Measurements from ENCODE around the gene ULK1.

The ULK1 gene

DNA sequence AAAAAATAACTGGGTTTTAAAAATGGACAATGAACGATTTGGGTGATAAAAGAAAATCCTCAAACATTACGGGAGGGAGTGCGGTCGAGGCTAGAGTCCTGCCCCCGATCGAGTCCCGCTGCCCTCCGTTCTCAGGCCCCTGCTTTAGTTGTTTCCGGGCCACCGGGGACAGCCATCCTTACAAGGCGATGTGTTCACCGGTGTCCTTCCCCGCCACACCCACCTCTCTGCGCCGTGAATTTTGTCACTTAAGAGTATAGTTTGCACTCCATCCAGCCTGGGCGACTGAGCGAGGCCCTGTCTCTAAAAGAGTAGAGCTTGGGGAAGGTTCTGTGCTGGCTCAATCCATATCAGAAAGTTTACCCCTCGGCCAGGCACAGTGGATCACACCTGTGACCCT, 2.9 kb downstream of the ULK1 start:
- H3K36me3 ChIP-seq (ENCODE audit: control insufficient read depth, low read length): no peaks in the 10 kb centered on the region
- peaks cover 12% of the 10 kb centered on the region for H3K4me1 ChIP-seq (ENCODE audit: control insufficient read depth, low read length)
- H3K27me3 ChIP-seq (ENCODE audit: control insufficient read depth, low read length): peaks cover 22% of the 10 kb centered on the region
- H3K4me2 ChIP-seq (ENCODE audit: low read length): no peak overlapping the region
- H3K79me2 ChIP-seq (ENCODE audit: control insufficient read depth, low read length): no peaks in the 10 kb centered on the region
- H3K27ac ChIP-seq (ENCODE audit: low read depth, low read length): no peak overlapping the region
- TF ChIP-seq EZH2phosphoT487 (IDR thresholded peaks at IDR 0.05; ENCODE audit: borderline replicate concordance, low read length): no peak
- H3K9me2 ChIP-seq (replicated peaks; ENCODE audit: control insufficient read depth, low read length): no peaks in the 10 kb centered on the region
- peaks cover 8% of the 10 kb centered on the region for H4K20me1 ChIP-seq (ENCODE audit: control insufficient read depth, insufficient read depth, low read depth, low read length)
- no peak overlapping the region for H3K4me3 ChIP-seq (ENCODE audit: low read length)
- no peaks in the 10 kb centered on the region for H3K9me3 ChIP-seq (ENCODE audit: control insufficient read depth, insufficient read depth, low read length)
- H3F3A ChIP-seq (ENCODE audit: control insufficient read depth, insufficient read depth): no peaks in the 10 kb centered on the region

DNA sequence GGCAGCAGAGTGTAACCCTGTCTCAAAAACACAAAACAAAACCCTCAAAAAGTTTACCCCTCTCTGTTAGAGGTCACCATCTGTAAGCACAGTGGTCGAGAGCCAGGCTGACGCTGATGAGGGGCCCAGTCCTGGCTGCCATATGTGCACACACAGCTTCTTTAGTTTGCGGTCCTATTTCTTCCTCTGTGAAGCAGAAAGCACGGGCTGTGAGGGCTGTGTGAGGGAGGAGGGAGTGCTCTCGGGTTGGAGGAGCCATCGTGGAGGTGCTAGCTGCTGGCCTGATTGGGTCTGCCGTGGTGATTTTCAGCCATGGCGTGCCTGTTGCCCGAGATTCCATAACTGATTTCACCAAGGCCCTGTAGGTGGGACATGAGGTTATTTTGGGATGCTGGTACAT, 3.5 kb downstream of the ULK1 start:
- Histone ChIP-seq H4K20me1 (ENCODE audit: control insufficient read depth, insufficient read depth, low read depth, low read length) (peaks cover 8% of the 10 kb centered on the region), H3K4me3 (ENCODE audit: low read length) (no peak overlapping the region), H3K79me2 (ENCODE audit: control insufficient read depth, low read length) (no peaks in the 10 kb centered on the region), H3K9me2 (replicated peaks; ENCODE audit: control insufficient read depth, low read length) (no peaks in the 10 kb centered on the region), H3K27me3 (ENCODE audit: control insufficient read depth, low read length) (peaks cover 22% of the 10 kb centered on the region), H3K27ac (ENCODE audit: low read depth, low read length) (no peak overlapping the region), H3K36me3 (ENCODE audit: control insufficient read depth, low read length) (no peaks in the 10 kb centered on the region), H3F3A (ENCODE audit: control insufficient read depth, insufficient read depth) (no peaks in the 10 kb centered on the region), H3K4me2 (ENCODE audit: low read length) (no peak overlapping the region), H3K9me3 (ENCODE audit: control insufficient read depth, insufficient read depth, low read length) (no peaks in the 10 kb centered on the region), H3K4me1 (ENCODE audit: control insufficient read depth, low read length) (peaks cover 12% of the 10 kb centered on the region)
- TF ChIP-seq EZH2phosphoT487 (IDR thresholded peaks at IDR 0.05; ENCODE audit: borderline replicate concordance, low read length): no peak
- TF ChIP-seq, protein P1, sequence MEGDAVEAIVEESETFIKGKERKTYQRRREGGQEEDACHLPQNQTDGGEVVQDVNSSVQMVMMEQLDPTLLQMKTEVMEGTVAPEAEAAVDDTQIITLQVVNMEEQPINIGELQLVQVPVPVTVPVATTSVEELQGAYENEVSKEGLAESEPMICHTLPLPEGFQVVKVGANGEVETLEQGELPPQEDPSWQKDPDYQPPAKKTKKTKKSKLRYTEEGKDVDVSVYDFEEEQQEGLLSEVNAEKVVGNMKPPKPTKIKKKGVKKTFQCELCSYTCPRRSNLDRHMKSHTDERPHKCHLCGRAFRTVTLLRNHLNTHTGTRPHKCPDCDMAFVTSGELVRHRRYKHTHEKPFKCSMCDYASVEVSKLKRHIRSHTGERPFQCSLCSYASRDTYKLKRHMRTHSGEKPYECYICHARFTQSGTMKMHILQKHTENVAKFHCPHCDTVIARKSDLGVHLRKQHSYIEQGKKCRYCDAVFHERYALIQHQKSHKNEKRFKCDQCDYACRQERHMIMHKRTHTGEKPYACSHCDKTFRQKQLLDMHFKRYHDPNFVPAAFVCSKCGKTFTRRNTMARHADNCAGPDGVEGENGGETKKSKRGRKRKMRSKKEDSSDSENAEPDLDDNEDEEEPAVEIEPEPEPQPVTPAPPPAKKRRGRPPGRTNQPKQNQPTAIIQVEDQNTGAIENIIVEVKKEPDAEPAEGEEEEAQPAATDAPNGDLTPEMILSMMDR (IDR thresholded peaks at IDR 0.05; ENCODE audit: low read depth, low read length, poor library complexity, severe bottlenecking): no peak

DNA sequence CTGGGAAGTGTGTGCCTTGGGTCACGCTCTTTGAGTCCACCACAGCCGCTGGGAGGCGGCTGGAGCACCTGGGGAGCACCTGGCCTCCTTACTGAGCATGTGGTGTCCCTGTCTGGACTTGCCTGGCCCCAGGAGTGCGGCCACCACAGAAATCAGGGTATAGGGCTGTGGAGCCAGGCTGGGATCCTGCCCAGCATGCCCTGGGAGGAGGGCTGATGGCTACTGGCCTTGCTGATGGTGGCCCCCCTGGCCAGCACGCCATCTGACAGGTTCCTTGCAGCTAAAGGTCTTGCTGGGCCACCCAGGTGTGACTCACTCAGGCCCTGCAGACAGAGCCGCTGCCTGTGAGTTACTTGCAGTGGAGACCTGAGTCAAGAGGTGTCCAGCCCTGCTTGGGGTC, 6.0 kb downstream of the ULK1 start:
- Histone ChIP-seq H3F3A (ENCODE audit: control insufficient read depth, insufficient read depth) (no peaks in the 10 kb centered on the region), H3K4me3 (ENCODE audit: low read length) (no peak overlapping the region), H3K4me2 (ENCODE audit: low read length) (no peak overlapping the region), H3K27me3 (ENCODE audit: control insufficient read depth, low read length) (peaks cover 19% of the 10 kb centered on the region), H3K27ac (ENCODE audit: low read depth, low read length) (no peak overlapping the region), H4K20me1 (ENCODE audit: control insufficient read depth, insufficient read depth, low read depth, low read length) (peaks cover 11% of the 10 kb centered on the region), H3K9me3 (ENCODE audit: control insufficient read depth, insufficient read depth, low read length) (no peaks in the 10 kb centered on the region), H3K79me2 (ENCODE audit: control insufficient read depth, low read length) (no peaks in the 10 kb centered on the region), H3K9me2 (replicated peaks; ENCODE audit: control insufficient read depth, low read length) (no peaks in the 10 kb centered on the region), H3K4me1 (ENCODE audit: control insufficient read depth, low read length) (peaks cover 9% of the 10 kb centered on the region), H3K36me3 (ENCODE audit: control insufficient read depth, low read length) (no peaks in the 10 kb centered on the region)
- no peak for TF ChIP-seq EZH2phosphoT487 (IDR thresholded peaks at IDR 0.05; ENCODE audit: borderline replicate concordance, low read length)
- TF ChIP-seq, protein P1 (IDR thresholded peaks at IDR 0.05; ENCODE audit: low read depth, low read length, poor library complexity, severe bottlenecking): no peak

DNA sequence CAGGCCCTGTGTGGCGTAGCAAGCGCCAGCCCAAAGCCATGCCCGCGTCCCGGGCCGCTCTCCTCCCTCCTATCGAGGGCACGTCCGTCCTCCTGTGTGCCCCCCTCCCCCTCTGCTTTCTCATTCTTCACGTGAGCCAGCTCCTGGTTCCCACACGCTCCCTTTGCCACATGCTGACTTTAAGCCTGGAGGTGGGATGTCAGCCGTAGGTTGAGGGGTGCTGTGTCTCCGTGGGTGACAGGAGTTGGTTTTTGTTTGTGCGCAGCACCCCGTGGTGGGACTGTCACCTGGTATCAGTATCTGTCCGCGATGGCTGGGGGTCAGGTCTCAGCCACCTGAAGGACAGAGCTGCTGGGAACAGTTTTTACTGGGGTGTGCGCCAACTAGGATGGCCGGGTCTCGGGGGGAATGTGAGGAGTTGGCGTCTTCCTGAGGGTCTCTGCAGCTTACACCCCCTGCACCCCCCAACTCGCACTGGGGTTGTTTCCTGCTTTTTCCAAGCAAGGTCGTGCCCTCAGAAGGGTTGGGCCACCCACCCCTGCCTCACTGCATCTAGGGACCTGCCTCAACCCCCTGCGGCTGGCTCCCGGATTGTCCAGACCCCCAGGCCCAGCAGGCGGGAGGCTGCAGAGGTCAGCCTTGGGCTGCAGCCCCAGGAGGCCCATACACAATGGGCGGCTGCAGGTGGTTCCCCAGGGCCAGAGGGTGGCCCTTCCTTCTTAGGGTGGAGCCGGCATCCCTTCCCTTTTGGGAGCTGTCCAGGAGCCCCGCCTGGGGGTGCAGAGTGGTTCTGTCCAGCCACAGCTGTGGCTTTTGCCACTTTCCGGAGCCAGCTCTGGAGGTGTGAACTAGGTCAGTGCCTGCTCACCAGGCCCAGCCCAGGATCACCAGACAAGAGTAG, 7.3 kb downstream of the ULK1 start:
- Histone ChIP-seq H4K20me1 (ENCODE audit: control insufficient read depth, insufficient read depth, low read depth, low read length) (peaks cover 10% of the 10 kb centered on the region), H3F3A (ENCODE audit: control insufficient read depth, insufficient read depth) (no peaks in the 10 kb centered on the region), H3K79me2 (ENCODE audit: control insufficient read depth, low read length) (no peaks in the 10 kb centered on the region), H3K27me3 (ENCODE audit: control insufficient read depth, low read length) (peaks cover 6% of the 10 kb centered on the region), H3K36me3 (ENCODE audit: control insufficient read depth, low read length) (no peaks in the 10 kb centered on the region), H3K9me3 (ENCODE audit: control insufficient read depth, insufficient read depth, low read length) (no peaks in the 10 kb centered on the region), H3K9me2 (replicated peaks; ENCODE audit: control insufficient read depth, low read length) (no peaks in the 10 kb centered on the region), H3K4me1 (ENCODE audit: control insufficient read depth, low read length) (no peaks in the 10 kb centered on the region), H3K27ac (ENCODE audit: low read depth, low read length) (no peak overlapping the region), H3K4me2 (ENCODE audit: low read length) (no peak overlapping the region), H3K4me3 (ENCODE audit: low read length) (no peak overlapping the region)
- TF ChIP-seq, protein P1 (IDR thresholded peaks at IDR 0.05; ENCODE audit: low read depth, low read length, poor library complexity, severe bottlenecking): no peak
- no peak for TF ChIP-seq EZH2phosphoT487 (IDR thresholded peaks at IDR 0.05; ENCODE audit: borderline replicate concordance, low read length)
